Aorta (tissue), 5 donors: Measurements from ENCODE around the gene RGS7. TPM values are rescaled to one million over a fixed set of nuclear protein-coding genes. Genes with fewer than 3 reads are reported as not detected.
"Not testable (repeated sequence)": the region's sequence is repeated elsewhere in the genome, so short reads cannot be mapped to it uniquely, and the experiment has no call there.

Experiments used
- ATAC-seq: fragments of 200-7000 bp; cut with Tn5 transposase; one replicate; pipeline ENCODE4 v1.9.1; 2022; ENCODE audit warnings: moderate library complexity; ENCODE audit not compliant: low FRiP score
- DNase-seq, 2 donors: peaks; one replicate each; pipeline ENCODE4 v3.0.0-alpha.2; 2020
- H3K27ac ChIP-seq, 2 donors: one replicate each; pipeline ENCODE4 v1.5.1; 2013; ENCODE audit warnings: low read length in 2 of 2, mild to moderate bottlenecking in 2 of 2, moderate library complexity in 2 of 2, control low read depth in 1 of 2, inconsistent platforms in 1 of 2, low read depth in 1 of 2
- H3K27me3 ChIP-seq, 2 donors: one replicate each; pipeline ENCODE4 v1.6.1; 2013; ENCODE audit warnings: control low read depth in 1 of 2, low read length in 1 of 2, mild to moderate bottlenecking in 1 of 2, moderate library complexity in 1 of 2; ENCODE audit not compliant: insufficient read depth in 2 of 2, control insufficient read depth in 1 of 2
- H3K36me3 ChIP-seq, 2 donors: one replicate each; pipeline ENCODE4 v1.6.1; 2013; ENCODE audit warnings: control low read depth in 1 of 2, low read length in 1 of 2, mild to moderate bottlenecking in 1 of 2; ENCODE audit not compliant: insufficient read depth in 2 of 2, control insufficient read depth in 1 of 2
- H3K4me1 ChIP-seq, 2 donors: one replicate each; pipeline ENCODE4 v1.6.1; 2013; ENCODE audit warnings: low read length in 2 of 2, control low read depth in 1 of 2, mild to moderate bottlenecking in 1 of 2, moderate library complexity in 1 of 2; ENCODE audit not compliant: insufficient read depth in 2 of 2, control insufficient read depth in 1 of 2
- H3K4me3 ChIP-seq, 2 donors: one replicate each; pipeline ENCODE4 v1.5.1; 2013; ENCODE audit warnings: low read length in 2 of 2, control low read depth in 1 of 2, mild to moderate bottlenecking in 1 of 2
- H3K9me3 ChIP-seq: one replicate; pipeline ENCODE4 v1.6.1; 2013; ENCODE audit warnings: mild to moderate bottlenecking, low read length; ENCODE audit not compliant: control insufficient read depth
- WGBS, 2 donors: extraction: QIAGEN DNeasy Blood & Tissue Kit; methylation state at CpG; one replicate each; pipeline ENCODE4 v1.1.7; 2013; 5-methylcytosine and 5-hydroxymethylcytosine counted together
- intact Hi-C, 2 donors: fragments of 100-400 bp; cut with DNase I; formaldehyde crosslinking; loops; one replicate each; pipeline versions ENCODE4 v1.14.2 to v1.15.0; 2022
- polyA plus RNA-seq, 2 donors: library from polyadenylated mRNA; stranded (reverse); fragments of 200-250 nt; gene quantifications; one replicate each; pipeline ENCODE4 v1.2.3, GENCODE V29; 2013
- total RNA-seq, 2 donors: library from RNA; stranded (reverse); fragmentation: NEBNext Ultra II Directional; extraction: Animal tissue kit (Norgen Biotek cat#: 25700); gene quantifications; one replicate each; pipeline ENCODE4 v1.2.1, GENCODE V29; 2021
- donor health status: healthy with polysubstance abuse.
- donor health status: Bipolar disorder and iron deficiency.
- donor health status: DM: no; HTN: no; CAD: no.
- donor health status: DM: no; HTN: no; CAD: no.
- donor health status: DM: yes; HTN: yes; CAD: no.

RGS7 gene
- total and polyA plus RNA-seq, 4 donors, result not detected

GRCh38 chr1:241292973-241293372, 64.0 kb downstream of the RGS7 start:
- H3K27me3 ChIP-seq, result no peaks in the 10 kb centered on the region
- peaks cover 1% of the 10 kb centered on the region for H3K9me3 ChIP-seq
- no peak overlapping the region for H3K4me3 ChIP-seq
- H3K4me1 ChIP-seq, result no peaks in the 10 kb centered on the region
- intact Hi-C loops, result no loop called here
- no peak for DNase-seq
- ATAC-seq, result no peak
- WGBS, 2 donors, result 88 to 89% methylated on average over 4 of the region's 4 CpGs
- no peak overlapping the region for H3K27ac ChIP-seq
- H3K36me3 ChIP-seq, result no peaks in the 10 kb centered on the region

GRCh38 chr1:241291548-241291947, 65.5 kb downstream of the RGS7 start:
- H3K36me3 ChIP-seq, ATAC-seq, H3K27ac ChIP-seq, H3K4me1 ChIP-seq, intact Hi-C loops, H3K9me3 ChIP-seq, H3K27me3 ChIP-seq, H3K4me3 ChIP-seq, DNase-seq: not testable (repeated sequence)
- WGBS, 2 donors, result 83 to 88% methylated on average over 8 of the region's 8 CpGs

DNA sequence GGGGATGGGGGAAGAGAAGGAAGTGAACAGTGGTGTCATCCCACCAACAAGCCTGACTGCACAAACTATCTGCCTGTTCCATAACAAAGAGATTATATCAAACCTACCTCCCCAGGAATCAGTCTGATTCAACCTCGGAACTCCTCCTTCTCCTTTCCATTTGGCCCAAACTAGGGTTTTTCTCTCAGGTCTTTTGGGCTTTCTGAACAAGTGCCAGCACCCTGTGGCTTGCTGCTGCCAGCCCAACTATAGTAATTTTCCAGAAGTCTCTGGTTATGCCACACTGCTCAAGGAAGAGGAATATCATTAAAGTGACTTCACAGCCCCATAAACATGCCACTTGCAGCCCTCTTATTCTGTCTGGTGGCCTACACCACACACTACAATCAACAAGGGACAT, 70.5 kb downstream of the RGS7 start:
- Histone ChIP-seq H3K9me3 (peaks cover 1% of the 10 kb centered on the region), H3K4me3 (no peak overlapping the region), H3K36me3 (no peaks in the 10 kb centered on the region), H3K27me3 (no peaks in the 10 kb centered on the region), H3K27ac (no peak overlapping the region), H3K4me1 (no peaks in the 10 kb centered on the region)
- ATAC-seq, result no peak
- DNase-seq, result no peak
- intact Hi-C loops, result no loop called here
- 69 to 87% methylated on average over 1 of the region's 1 CpG for WGBS, 2 donors

GRCh38 chr1:241276391-241276790, 80.6 kb downstream of the RGS7 start:
- DNase-seq (no peak), ATAC-seq (no peak)
- 66 to 74% methylated on average over 3 of the region's 3 CpGs for WGBS, 2 donors
- Histone ChIP-seq H3K4me1 (no peaks in the 10 kb centered on the region), H3K27ac (no peak overlapping the region), H3K36me3 (no peaks in the 10 kb centered on the region), H3K27me3 (no peaks in the 10 kb centered on the region), H3K4me3 (no peak overlapping the region), H3K9me3 (peaks cover 4% of the 10 kb centered on the region)
- intact Hi-C loops, result no loop called here

GRCh38 chr1:241275981-241276380, 81.0 kb downstream of the RGS7 start:
- Histone ChIP-seq H3K9me3 (peaks cover 4% of the 10 kb centered on the region), H3K27ac (no peak overlapping the region), H3K4me3 (no peak overlapping the region), H3K4me1 (no peaks in the 10 kb centered on the region), H3K27me3 (no peaks in the 10 kb centered on the region), H3K36me3 (no peaks in the 10 kb centered on the region)
- DNase-seq, result no peak
- intact Hi-C loops, result no loop called here
- 77 to 81% methylated on average over 5 of the region's 5 CpGs for WGBS, 2 donors
- no peak for ATAC-seq

DNA sequence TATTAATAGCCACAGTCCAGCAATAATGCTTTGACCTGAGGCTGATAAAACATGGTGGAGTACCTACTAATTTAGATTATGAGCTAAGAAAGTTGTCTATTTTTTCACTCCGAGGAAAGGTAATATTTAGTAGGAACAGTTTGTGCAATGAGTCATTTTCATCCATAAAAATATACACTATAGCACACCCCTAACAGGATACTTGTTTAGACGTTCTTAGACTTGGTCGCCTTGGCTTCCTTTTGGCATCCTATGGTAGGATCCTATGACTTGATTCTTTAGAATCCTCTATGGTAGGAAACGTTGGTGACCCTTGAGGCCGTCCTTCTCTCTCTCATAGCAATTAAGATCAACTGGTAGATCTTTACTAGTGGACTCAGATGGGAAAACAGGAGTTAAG, 81.8 kb downstream of the RGS7 start:
- H3K4me3 ChIP-seq, result no peak overlapping the region
- no peaks in the 10 kb centered on the region for H3K36me3 ChIP-seq
- no peak for DNase-seq
- WGBS, 2 donors, result 74 to 76% methylated on average over 5 of the region's 5 CpGs
- no peak overlapping the region for H3K27ac ChIP-seq
- intact Hi-C loops, result no loop called here
- no peaks in the 10 kb centered on the region for H3K4me1 ChIP-seq
- ATAC-seq, result no peak
- H3K9me3 ChIP-seq, result peaks cover 2% of the 10 kb centered on the region
- no peaks in the 10 kb centered on the region for H3K27me3 ChIP-seq

DNA sequence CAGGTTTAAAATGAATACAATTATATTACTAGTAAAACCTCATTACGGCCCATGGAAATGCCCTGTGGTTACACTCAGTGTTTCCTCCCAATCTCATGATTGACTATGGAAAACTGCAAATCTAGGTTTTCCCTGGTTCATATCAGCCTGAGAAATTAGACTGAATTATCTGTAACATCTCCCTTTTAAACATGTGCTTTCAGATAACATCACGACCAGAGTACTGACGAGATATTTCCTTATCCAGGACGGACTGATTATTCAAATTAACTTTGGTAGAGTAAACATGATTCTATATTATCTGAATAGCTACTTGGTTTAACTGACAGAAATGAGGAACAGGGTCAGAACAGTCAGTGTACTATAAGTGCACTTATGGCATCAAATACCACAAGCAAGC, 82.3 kb downstream of the RGS7 start:
- no peak overlapping the region for H3K27ac ChIP-seq
- H3K4me1 ChIP-seq, result no peaks in the 10 kb centered on the region
- ATAC-seq, result no peak
- no peaks in the 10 kb centered on the region for H3K27me3 ChIP-seq
- no peak for DNase-seq
- H3K9me3 ChIP-seq, result peaks cover 2% of the 10 kb centered on the region
- intact Hi-C loops, result no loop called here
- H3K36me3 ChIP-seq, result no peaks in the 10 kb centered on the region
- H3K4me3 ChIP-seq, result no peak overlapping the region
- 71 to 80% methylated on average over 4 of the region's 4 CpGs for WGBS, 2 donors

- no peak overlapping the region for H3K27ac ChIP-seq
- intact Hi-C loops, result no loop called here
- ATAC-seq (no peak), DNase-seq (no peak)
- no peak overlapping the region for H3K4me3 ChIP-seq
- H3K27me3 ChIP-seq, result no peaks in the 10 kb centered on the region
- peaks cover 2% of the 10 kb centered on the region for H3K9me3 ChIP-seq
- no peaks in the 10 kb centered on the region for H3K4me1 ChIP-seq
- H3K36me3 ChIP-seq, result no peaks in the 10 kb centered on the region
Observed at GRCh38 chr1:241272828-241273227, 84.2 kb downstream of the RGS7 start.

- Histone ChIP-seq H3K9me3 (peaks cover 2% of the 10 kb centered on the region), H3K27me3 (no peaks in the 10 kb centered on the region), H3K4me1 (no peaks in the 10 kb centered on the region), H3K36me3 (no peaks in the 10 kb centered on the region), H3K4me3 (no peak overlapping the region), H3K27ac (no peak overlapping the region)
- no peak for ATAC-seq
- intact Hi-C loops, result no loop called here
- no peak for DNase-seq
- WGBS, 2 donors, result 83 to 91% methylated on average over 1 of the region's 1 CpG
Observed at GRCh38 chr1:241271427-241271826, 85.6 kb downstream of the RGS7 start.
